DMS 273 (cell line): ENCODE results near the gene ZDHHC14.
"Not testable (repeated sequence)": the region's sequence is repeated elsewhere in the genome, so short reads cannot be mapped to it uniquely, and the experiment has no call there.

ENCODE experiments used
- DNase-seq: peaks from one replicate; lab custom pipeline; 2025; ENCODE audit not compliant: unreplicated experiment; lab: John Stamatoyannopoulos, UW

The ZDHHC14 gene

DNA sequence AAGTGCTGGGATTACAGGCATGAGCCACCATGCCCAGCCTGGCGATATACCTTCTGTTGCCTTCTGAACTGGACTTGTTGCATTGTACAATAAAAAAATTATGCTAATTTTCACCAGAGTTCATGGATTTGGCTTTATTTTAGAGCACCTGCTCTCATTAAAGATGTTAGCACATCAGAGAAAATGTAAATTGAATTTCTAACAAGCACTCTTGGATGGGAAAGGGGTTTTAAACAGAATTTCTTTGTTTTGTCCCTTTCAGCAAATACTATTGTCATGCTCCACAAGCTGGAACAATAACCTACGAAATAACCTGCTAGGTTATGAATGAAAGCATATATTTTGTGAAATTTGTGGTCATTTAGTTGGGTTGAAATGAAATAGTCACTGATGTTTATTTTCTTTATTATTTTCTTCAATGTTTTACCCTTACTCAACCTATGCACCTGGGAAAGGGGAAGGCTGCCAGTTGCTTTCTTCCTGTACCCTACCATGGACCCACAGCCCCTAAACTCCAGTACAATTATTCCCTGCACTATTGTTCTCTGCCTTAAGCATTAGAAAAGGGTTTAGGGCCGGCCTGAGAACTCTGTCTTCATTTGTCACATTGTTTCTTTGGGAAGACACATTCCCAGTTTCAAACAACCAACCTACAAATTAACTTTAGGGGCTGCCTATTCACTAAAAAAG, 22.2 kb downstream of the ZDHHC14 start:
- no peak for DNase-seq

DNA sequence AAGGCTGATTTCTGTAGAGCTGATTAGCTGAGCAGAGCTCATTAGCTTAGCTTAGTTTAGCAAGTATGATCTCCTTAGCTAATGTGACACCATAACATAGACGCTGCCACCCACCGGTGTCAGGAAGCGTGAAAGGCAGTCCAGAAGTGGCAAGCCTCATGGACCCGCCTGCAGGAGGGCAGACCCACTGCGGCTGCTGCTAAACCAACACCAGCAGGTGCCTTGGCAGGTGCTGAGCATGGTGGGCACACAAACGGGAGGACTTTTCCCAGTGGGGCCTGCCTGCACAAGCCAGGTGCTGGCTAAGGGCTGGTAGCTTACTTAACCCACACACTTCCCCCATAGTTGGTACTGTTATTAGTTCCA, 22.7 kb downstream of the ZDHHC14 start:
- no peak for DNase-seq

DNA sequence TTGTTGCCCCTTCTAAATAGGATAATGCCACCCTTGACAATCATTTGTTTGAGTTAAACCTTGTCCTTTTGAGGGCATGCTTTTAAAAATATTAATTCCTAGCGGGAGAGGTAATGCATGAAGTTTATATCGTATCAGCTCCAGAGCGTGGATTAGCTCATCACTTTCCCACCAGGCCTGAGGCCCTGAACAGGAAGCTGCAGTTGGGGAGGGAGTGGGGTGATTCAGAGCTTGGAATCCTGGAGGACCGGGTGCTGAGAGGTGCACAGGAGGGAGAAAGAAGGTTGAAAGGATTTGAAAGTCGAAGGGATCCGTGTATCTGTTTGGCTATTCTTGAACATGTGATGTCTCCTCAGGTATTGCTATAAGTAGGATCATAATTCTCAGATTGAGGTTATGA, 25.0 kb downstream of the ZDHHC14 start:
- DNase-seq = no peak

DNA sequence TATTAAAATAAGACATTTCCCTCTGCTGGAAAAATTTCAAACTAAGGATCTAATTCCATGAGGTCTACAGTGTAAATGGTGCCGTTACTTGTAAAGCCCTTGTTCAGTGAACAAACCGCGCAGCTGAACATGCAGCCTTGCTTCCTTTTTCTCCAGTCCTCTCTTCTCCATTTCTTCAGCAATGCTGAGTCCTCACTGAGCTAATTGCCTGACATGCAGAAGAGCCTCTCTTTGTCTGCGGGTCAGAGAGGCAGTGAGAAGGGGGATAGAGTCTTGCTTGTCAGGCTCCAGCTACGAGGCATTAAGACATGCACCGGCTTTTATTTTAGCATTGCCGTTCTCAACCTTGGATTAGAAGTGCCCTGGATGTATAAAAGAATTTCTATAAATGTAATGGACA, 25.7 kb downstream of the ZDHHC14 start:
- no peak for DNase-seq

DNA sequence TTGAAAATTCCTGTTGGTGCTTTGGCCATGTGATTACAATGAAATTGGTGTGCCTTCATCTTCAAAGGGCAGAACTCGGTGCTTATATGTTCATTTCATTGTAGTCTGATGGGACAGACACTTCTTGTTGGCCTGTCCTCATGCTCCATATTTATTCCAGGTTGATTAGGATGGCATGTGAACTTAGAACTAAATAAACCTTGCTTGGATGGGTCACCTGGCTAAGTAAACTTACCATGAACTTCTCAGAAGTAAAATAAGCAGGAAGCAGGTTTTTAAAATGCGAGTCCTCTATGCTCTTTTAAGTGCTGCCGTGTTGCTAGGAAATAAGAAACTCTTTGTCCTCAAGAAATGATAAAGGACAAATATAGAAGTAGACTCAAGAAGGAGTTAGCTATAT, 26.7 kb downstream of the ZDHHC14 start:
- no peak for DNase-seq

DNA sequence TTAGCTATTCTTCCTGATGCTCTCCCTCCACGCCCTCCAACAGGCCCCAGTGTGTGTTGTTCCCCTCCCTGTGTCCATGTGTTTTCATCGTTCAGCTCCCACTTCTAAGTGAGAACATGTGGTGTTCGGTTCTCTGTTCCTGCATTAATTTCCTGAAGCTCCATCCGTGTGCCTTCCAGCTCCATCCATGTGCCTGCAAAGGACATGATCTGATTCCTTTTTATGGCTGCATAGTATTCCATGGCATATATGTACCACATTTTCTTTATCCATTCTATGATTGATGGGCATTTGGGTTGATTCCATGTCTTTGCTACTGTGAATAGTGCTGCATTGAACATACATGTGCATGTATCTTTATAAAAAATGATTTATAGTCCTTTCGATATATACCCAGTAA, 27.4 kb downstream of the ZDHHC14 start:
- DNase-seq = not testable (repeated sequence)

DNA sequence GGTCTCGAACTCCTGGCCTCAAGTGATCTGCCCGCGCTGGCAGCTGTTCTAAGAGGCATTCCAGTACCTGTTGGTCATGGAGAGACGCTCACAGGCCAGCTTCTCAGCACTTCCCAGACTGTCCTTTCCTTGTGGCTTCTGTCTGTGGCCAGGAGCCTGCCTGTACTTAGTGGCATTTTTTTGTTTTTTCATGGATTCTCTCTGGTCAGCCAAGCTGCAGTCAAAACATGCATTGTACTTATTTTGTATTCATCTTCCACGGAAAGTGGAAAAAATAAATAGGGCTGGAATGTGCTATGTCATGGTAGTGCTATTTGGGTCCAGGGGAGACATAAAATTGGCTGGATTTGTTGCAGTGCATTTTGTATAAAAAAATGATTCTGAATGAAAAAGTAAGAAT, 29.1 kb downstream of the ZDHHC14 start:
- no peak for DNase-seq

DNA sequence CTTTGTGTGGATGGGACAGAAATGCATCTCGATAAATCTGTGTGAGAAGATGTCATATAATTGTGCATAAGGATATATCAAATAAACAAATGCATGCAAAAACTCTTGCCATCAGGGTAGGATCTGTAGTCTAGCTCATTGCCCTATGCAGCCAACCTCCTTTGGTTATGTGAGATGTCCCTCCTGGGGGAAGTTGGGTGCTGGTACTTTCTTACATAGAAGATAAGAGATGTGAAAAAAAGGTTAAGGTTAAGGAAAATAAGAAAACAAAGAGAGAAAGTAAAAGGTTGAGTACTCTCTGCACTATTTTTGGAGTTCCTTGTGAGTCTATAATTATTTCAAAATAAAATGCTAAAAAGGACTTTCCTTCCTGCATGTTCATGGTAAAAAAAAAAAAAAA, 30.4 kb downstream of the ZDHHC14 start:
- no peak for DNase-seq

DNA sequence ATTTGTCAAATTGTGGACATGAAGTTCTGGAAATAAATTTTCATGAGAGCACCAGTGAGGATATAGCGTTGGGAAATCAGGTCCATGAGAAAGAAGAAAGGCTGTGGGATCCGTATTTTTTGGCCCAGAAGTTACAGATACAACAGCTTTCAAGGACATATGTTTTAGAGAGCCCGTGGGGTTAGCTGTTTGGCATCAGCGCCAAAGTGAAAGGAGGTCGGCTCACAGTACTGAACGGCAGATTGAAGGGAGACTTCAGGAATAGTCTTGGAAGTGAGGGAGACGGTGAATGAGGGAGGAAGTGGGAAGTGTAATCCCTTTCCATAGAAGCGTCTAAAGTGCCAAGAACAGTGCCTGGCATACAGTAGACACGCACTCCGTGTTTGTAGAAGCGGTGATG, 31.8 kb downstream of the ZDHHC14 start:
- peak; percentile 45 for DNase-seq

DNA sequence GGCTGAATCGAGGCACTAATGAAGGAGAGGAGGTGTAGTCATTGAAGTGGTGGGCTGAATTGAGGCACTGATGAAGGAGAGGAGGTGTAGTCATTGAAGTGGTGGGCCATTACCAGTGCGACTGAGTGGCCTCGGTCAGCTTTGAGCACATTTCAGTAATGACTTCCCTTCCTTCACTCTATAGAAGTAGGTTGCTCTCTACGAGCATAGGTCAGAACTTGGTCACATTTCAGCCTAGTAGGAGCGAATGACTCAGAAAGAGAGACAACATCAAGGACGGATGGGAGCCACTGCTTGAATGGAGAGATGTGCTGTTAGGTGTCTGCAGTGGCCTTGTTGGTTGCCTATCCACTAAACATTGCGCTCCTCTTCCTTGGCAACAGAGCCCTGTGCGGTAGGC, 39.5 kb downstream of the ZDHHC14 start:
- no peak for DNase-seq

DNA sequence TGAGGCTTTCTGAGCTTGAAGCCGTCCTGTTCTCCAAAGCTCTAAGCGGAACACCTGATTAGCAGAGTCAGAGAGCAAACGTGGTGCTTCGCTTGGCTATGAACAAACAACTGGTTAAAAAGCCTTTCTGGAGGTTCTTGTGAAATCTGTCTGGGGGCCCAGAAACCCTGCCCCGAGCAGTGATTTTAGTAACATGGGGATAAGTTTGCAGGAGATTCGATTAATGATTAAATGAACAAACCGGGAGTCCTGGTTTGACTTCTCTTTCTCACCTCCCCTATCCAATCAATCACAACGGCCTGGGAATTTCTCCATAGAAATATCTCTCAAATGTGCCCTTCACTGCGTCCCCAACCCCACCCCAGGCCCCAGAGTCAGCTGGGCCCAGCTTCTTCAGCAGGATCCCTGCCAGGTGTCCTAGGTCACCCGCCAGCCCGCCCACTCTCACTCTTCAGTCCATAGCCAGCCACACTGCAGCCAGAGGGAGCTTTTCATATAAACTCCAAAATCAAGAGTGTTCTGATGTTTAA, 43.6 kb downstream of the ZDHHC14 start:
- no peak for DNase-seq

DNA sequence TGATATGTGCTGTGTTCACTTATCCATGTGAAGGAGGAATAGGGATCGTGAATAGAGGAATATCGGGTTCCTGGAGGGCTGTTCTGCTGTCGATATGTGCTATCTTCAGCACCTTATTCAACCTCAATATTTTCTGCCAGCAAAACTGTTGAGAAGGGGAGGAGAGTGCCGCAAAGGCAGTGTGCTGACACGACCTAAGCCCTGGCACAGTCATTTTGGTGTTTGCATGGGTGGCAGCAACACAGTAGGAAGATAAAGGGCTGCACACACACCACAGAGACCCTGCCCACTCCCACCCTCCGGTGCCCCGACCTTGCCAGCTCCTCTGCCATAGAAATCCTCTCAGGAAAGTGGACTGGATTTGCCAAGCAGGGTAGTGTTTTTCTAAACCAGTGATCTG, 47.0 kb downstream of the ZDHHC14 start:
- DNase-seq = no peak

DNA sequence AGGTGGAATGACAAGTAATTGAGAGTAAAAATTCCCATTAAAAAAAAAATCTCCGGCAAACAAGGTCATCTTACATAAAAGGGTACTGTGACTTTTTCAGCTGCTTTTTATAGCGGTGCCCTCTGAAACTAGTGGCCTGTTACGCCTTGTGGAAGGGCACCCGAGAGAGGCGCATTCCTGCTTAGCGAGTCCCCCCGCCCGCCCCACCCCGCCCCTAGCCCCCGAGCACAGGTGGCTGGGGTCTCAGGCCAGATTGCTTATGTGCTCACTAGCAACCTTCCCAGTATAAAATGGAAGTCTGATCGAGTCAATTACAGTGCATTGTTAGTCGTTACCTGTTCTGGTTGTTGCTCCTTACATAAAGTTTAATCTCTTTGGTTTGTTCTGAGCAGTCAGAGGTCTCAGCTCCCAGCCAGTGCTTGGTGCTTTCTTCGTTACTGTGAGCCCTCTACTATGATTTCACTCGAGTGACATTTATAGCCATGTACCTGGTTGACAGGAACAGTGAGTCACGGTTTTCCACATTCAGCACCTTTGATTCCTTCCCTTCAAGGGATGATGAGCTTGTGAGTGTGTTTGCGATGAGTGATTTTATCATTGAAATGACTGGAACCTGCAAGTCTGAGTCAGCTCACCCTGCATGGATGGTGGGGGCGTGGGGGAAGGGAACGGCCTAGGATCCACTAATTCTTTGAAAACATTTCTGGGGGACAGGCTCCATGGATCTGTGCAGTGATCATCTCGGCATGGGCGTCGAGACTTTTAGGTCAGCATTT, 47.6 kb downstream of the ZDHHC14 start:
- no peak for DNase-seq

DNA sequence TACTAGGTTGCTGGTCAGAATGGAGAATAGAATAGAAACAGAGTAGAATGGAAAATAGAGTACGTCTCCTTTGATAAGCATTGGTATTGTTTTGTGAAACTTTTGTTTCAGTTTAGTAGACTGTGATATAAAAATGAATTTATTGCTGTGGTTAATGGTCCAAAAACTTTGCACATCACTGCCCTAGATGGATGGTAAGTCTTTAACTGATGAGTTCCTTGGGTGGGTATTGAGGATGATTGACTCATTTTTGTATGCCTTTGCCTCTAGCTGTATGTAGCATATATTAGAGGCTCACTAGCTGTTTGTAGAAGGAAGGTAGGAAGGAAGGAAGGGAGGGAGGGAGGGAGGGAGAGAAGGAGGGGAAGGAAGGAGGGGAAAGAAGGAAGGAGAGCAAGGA, 48.3 kb downstream of the ZDHHC14 start:
- no peak for DNase-seq

DNA sequence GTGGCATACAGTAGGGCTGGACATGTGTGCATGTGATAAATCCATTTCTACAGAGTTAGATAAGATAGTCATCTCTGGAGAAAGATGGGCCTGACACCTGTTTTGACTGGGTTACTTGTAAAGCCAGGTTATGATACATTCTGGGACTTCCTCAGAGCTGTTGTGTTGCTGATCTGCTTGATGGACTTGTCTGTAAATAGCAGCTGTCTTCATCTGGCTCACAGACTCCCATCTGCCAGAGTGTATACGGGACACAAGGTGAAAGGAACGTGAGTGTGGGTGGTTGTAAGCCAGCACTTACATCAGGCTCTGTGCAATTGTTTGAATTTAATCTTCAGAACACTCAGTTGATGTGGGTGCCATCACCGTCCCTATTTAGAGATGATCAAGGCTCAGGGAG, 49.8 kb downstream of the ZDHHC14 start:
- peak; percentile 78 for DNase-seq

DNA sequence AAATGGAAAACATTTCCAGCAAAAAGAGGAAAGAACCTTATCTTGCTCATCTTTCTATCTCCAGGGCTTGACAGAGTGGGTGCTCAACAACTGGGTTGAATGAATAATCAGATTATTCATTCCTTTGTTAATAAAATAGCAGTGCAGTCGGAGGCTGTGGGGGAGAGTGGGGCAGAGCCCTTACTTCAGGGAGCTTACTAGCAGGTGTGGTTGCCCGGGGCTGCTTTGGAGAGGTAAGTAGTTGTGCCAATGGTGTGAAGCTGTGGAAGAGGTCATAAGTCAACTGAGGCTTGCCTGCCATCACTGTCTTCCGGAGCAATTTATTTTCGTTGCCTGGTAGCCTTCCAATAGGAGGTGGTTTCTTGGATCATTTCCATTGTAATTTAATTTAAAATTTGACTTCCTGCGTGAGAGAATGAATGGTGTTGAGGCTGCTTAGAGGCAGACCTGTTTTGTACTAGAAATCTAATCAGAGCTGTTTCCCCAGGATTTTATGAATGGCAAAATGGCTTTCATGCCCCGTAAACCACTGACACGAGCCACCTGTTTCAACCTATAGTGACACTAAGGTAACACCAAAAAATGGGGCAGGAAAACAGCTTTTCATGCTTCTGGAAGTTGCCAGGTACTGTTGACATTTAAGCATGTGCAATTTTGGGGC, 51.4 kb downstream of the ZDHHC14 start:
- DNase-seq = no peak

DNA sequence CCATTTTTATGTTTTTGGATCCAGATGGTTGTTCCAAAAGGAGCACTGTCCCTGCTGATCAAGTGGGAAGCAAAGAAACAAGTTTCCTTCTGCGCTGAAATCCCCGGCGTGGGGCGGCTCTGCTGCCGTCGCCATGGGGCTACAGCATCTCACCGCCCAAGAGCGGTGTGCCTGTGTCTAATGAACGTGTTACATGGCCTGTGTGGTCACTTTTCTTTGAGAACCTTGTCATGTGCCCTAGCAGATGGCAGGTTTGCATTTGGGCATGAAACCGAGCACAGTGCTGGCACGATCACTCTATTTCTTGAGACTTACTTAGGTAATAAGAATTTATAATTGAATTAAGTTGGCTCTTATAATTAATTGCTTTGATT, 51.9 kb downstream of the ZDHHC14 start:
- DNase-seq = peak; percentile 9

DNA sequence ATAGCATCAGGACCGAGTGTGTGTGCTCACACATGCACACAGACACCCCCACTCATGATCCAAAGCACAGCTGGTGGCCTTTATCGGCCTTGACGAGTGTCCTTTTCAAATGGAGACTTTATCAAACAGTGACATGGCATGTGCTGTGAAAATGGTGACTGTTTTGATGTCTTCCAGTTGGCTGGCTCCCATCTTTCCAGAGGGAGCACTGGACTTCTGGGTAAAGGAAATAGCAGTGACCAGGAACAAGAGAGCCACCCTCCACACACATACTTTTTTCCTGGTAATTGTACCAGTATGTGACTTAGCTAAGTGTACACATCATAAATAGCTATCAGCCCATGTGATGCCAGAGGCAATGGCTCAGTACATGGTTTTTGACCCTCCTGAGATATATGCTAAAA, 52.7 kb downstream of the ZDHHC14 start:
- DNase-seq = no peak

DNA sequence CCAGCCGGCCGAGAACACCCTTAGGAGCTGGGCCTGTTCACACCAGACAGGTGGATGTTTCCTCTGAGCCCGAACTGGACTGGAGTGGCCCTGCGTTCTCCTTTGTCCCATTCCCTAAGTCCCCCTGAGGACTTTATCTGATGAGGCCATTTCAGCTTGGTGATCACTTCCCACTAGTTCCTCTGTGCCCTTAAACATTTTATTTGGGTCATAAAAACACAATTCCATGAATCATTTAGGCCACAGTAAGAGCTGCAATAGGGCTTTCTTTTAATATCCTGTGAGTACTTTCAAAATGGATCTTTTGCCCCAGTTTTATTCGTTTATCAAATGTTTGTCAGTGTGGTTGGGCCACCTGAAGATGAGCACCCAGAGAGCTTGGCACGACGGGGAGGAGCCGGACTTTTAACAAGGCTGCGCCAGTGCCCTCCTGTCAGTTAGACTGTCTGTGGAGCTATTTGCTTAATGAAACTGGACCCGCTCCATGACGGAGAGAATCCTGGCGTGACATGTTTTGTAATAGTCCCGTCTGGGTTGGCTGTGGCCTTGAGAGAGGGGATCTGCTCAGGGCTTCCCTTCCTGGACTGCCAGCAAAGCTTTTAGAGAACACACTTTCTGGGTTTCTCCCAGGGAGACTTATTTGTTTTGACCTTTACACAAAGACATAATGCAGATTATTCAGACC, 53.5 kb downstream of the ZDHHC14 start:
- no peak for DNase-seq

DNA sequence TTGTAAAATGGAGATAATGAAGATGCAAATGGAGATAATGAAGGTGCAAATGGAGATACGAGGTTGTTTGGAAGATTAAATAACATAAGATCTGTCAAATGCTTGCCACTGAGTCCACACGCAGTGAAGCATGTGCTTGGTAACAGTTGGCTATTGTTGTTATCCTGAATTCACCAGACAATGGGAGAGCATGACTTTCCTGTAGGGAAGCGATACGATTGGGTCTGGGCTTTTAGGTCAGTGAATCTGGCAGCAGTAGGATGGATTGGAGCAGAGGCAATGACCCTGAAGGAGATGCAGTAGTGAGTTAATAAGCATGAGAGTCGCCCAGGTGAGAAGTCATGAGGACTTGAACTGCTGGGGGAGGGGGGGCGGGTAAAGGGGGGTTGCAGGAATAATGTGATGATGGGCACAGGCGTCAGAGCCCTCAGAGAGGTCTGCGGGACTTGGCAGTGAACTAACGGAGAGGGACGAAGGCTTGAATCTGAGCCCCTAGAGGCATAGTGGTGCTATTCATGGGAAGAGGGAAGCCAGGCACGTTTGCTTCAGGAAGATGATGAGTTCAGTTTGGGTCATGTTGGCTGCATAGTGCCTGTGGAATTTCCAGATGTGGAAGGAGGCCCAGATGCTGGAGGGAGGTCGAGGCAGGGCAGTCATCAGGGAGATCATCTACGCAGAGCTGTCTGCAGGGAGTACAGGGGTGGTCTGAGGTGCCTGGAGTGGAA, 55.4 kb downstream of the ZDHHC14 start:
- DNase-seq = no peak

DNA sequence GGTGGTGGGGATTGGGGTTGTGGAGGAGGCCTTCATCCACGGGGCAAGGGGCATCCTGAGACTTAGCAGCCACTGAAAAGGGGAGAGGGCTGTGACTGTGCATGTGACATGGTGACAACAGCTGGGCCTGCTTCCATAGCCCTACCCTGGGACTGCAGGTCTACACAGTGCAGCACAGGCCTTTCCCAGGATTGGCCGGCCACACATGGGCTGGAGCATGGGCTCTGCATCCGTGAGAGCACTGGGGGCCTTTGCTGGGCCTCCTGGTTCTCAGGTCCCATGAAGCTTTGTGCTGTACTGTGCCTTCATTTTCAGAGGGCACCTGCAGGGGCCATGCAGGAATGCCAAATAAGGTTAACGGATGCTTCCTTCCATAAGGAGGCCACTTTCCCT, 56.0 kb downstream of the ZDHHC14 start:
- no peak for DNase-seq
